GM18873 (cell line): Measurements from ENCODE around the gene LPAR5.

Experiments
- ATAC-seq: cut with Tn5 transposase; IDR thresholded peaks from one replicate; pipeline ENCODE4 v1.9.1; 2021; ENCODE audit warnings: mild to moderate bottlenecking, moderate library complexity, moderate number of reproducible peaks; ENCODE audit not compliant: unreplicated experiment, low FRiP score

Gene LPAR5

GRCh38 chr12:6569312-6569711 lies 66.4 kb downstream of the LPAR5 start:
- no peak for ATAC-seq
